RCC 7860 (cell line): ENCODE measurements around the gene PEAK1.

ENCODE experiments used
- DNase-seq: peaks from one replicate; pipeline ENCODE4 v3.0.0-alpha.2; 2015; ENCODE audit warnings: low spot score
- FAIRE-seq: peaks from 2 replicates; lab custom pipeline; 2012; peaks lifted over from hg19 to GRCh38; lab: Jason Lieb, UNC

Gene PEAK1

DNA sequence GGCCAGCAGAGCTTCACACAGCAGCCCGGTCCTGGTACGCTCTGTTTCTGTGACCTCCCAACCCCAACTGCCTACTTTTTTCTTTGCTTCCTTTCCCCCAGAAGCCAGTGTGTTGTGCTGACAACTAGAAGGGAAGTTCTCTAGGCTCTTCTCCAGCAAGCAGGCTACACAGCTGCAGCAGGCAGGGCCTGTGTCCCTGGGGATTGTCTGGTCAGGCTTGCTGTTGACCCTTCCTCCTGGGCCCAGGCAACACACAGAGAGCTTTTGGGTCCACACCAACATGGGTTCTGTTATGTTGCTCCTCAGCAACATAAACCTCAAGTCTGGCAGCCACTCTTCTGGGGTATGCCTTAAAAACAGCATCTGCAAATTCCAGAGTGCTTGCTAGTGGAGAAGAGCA is 312.8 kb downstream of the PEAK1 start:
- no peak for DNase-seq
- no peak for FAIRE-seq

GRCh38 chr15:77104155-77104554 is 315.7 kb downstream of the PEAK1 start:
- DNase-seq (no peak), FAIRE-seq (no peak)

- FAIRE-seq (no peak), DNase-seq (no peak)
Measured at GRCh38 chr15:77099741-77100463, 320.0 kb downstream of the PEAK1 start.

DNA sequence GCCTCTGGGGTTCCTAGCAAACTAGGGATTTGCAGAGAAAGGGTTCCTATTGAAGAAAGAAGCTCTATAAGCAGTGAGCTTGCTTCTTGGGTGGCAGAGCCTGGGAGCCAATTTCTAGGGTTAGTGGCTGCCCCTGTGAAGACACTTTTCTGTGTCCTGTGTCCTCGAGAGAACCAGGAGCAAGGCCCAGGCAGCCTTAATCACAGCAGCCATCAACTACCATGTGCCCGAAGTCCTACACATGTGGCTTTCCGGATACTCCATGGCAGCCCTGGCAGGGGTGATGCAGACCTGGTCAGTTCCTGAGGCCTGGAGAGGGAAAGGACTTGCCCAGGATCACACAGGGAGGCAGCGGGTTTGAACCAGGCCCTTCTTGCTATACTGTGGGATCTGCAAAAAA is 321.3 kb downstream of the PEAK1 start:
- FAIRE-seq (no peak), DNase-seq (no peak)

DNA sequence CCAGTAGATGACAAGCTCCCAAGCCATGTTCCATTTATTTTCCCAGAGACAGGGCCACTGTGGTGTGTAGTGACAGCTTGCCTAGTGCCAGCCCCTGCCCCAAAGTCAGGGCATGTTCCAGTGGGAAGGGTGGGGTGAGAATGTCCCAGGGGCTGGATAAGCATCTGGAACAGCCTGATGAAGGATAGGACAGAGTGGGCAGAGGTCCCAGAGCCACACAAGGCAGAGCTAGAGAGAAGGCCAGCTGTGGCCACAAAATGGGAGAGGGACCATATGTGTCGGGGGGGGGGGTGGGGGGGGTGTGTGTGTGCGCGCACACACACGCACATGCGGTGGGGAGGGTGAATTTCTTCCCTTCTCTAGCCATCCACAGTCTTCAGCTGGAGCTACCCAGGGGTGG is 322.0 kb downstream of the PEAK1 start:
- DNase-seq (no peak), FAIRE-seq (no peak)

GRCh38 chr15:77097248-77097721 is 322.6 kb downstream of the PEAK1 start:
- DNase-seq (no peak), FAIRE-seq (no peak)

DNA sequence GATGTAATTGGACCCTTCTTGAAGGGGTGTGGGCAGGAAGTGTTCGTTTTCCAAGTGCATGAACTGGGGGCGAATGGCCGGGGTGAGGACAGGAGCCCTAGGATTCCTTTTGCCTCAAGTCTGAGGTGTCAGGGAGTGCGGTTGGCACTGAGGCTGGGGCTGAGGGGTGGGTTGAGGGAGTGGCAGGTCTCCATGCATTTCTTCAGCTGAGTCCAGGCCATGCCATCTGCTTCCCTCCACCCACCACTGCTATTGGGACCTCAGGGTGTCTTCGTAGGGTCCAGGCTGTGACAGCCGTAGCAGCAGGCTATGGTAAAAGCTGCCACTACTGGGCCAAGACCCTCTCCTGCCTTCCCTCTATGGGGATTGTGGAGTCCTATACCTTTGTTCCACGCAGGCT is 323.4 kb downstream of the PEAK1 start:
- FAIRE-seq (no peak), DNase-seq (no peak)

DNA sequence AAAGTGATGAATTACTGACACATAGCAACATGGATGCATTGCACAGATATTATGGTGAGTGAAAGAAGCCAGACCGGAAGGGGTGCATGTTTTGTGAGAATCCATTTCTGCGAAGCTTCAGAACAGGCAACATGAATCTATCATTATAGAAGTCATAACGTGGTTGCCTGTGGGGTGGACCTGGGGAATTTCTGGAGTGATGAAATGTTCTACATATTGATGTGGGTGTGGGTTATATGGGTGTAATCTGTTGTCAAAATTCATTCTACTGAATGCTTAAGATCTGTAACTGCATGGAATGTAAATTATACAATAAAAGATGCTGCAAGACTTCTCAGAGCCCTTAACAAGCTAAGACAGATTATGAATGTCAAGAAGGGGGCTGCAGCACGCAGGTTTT is 323.8 kb downstream of the PEAK1 start:
- DNase-seq: no peak
- no peak for FAIRE-seq

DNA sequence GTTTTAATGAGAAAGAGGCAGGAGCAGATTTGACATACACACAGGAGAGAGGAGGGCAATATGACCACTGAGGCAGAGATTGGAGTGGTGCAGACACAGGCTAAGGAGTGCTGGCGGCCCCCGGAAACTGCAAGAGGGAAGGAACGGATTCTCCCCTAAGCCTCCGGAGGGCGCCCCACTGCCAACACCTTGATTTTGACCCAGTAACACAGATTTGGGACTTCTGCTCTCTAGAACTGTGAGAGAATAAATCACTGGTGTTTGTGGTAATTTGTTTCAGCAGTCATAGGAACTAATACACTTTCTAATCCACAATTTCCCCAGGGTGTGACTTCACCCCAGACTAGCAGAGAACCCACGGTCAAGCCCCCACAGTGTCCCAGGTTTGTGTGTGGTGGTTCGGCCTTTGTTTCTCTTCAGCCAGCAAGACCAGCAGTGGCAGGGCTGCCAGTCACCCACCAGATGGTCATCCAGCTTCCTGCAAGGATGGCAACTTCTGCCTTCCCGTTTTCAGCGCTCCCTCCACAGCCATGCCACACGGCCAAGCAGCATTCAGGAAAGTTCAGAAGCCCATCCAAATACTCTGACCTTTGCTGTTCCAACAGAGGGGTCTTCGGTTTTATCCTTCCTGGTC is 325.4 kb downstream of the PEAK1 start:
- no peak for DNase-seq
- no peak for FAIRE-seq

DNA sequence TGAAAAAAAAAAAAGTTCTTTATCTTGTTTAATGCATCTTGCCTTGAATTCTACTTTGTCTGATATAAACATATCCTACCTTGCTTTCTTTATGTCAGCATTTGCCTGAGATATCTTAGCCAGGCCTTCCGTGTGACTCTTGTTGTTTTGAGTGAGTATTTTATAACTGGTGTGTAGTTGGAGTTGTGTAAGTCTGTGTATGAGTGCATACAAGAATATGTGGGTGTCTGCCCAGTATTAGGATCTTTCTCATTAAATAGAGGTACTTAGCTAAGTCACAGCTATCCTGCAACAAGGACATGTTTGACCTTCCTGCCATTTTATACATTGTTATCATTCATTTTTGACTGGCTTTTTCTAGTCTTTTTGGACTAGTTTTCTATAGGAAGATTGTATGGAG is 326.5 kb downstream of the PEAK1 start:
- DNase-seq (no peak), FAIRE-seq (no peak)

DNA sequence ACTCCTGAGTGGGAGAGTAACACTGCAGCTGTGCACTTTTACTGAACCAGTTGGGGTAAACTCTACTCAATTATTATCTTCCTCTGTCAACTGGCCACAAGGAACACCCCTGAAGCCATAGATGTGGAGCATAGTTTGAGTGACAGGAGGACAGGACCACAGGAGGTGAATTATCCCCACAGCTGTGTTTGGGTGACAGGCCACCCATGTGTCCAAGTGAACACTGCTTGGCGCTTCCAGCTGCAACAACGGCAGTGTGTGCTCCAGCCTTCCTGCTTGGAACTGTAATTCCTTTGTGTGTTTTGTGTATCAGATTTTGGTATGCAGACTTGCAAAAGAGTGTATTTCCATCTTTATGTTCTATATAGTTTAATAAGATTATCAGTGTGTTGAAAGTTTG is 328.8 kb downstream of the PEAK1 start:
- DNase-seq (no peak), FAIRE-seq (no peak)

GRCh38 chr15:77087213-77087612 is 332.7 kb downstream of the PEAK1 start:
- DNase-seq: no peak
- FAIRE-seq: no peak

DNA sequence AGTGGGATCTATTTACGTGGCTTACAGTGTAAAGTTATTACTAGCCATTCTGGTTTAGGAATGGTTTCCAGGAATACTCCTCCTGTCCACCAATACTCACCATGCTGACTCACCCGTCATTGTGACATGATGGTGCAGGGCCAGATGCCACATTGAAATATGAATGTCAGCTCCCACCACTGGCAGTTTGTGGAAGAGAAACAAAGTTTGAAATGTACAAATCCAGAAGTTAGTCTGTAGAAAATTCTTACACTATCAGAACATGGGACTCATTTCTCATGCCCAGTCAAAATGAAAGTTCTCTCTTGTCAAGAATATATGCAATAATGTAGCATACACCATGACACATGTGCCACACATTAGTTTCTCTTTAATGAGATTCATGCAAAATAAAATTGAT is 334.6 kb downstream of the PEAK1 start:
- FAIRE-seq (peak; percentile 24), DNase-seq (peak; percentile 25)

- FAIRE-seq: no peak
Measured at GRCh38 chr15:77084436-77084835, 335.5 kb downstream of the PEAK1 start.

GRCh38 chr15:77083381-77084160 is 336.3 kb downstream of the PEAK1 start:
- no peak for FAIRE-seq
- no peak for DNase-seq

More at GRCh38 chr15:77084436-77084835, 335.5 kb downstream of the PEAK1 start:
- DNase-seq: no peak

DNA sequence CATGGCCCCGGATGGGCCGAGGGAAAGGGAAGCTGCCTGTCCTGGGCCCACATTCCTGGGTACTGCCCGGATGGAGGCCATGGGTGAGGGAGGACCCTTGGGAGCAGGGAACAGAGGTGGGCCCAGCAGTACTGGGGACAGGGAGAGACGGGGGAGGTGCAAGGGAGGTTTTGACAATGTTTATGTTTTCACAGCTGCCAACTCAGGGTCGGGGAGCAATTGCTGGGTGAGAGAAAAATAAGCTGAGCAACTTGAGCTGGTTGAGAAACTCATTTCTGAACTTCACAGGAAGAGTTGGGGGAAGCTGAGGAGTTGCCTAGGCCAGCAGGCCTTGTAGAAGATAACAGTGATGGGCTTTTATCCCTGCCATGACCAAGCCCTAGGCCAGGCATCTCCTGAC is 337.9 kb downstream of the PEAK1 start:
- DNase-seq: no peak
- no peak for FAIRE-seq

DNA sequence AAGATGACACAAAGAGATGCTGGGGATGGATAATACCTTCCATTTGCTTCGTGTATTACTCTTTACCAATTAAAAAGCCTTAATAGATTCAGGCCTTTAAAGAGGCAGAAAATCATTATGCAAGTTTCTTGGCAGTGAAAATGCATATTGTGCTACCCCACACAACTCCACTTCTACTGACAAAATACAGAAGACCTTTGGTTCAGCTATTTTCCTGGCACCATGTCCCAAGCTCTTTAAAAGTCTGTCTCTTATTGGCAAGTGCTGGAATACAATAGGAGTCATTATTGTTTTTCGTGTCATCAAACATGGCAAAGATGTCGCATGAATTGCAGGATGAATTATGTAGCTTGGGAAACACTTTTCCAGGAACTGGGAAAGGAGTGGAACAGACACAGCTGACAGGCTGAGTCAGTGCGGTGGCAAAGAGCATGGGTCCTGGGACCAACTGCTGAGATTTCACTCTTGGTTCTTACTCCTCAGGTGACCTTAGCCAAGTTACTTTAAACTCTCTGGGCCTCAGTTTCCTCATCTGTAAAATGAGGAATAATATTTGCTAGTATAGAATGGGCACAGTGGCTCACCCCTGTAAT is 343.5 kb downstream of the PEAK1 start:
- DNase-seq (no peak), FAIRE-seq (no peak)

GRCh38 chr15:77075528-77075927 is 344.4 kb downstream of the PEAK1 start:
- DNase-seq (peak; percentile 47), FAIRE-seq (peak; percentile 63)

GRCh38 chr15:77074350-77074749 is 345.6 kb downstream of the PEAK1 start:
- FAIRE-seq (no peak), DNase-seq (no peak)

GRCh38 chr15:77071305-77072223 is 348.3 kb downstream of the PEAK1 start:
- no peak for DNase-seq
- no peak for FAIRE-seq
